Skin of body (tissue), 2 donors: ENCODE measurements around the gene ACVRL1. TPM values are rescaled to one million over a fixed set of nuclear protein-coding genes. Genes with fewer than 3 reads are reported as not detected.

Experiments used
- DNase-seq: peaks from one replicate; lab custom pipeline; 2025; lab: John Stamatoyannopoulos, UW
- total RNA-seq: library from RNA; depleted of rRNA; stranded (reverse); fragments of >200 nt; gene quantifications from one replicate; pipeline ENCODE4 v1.2.3, GENCODE V29; 2014

ACVRL1 gene
- total RNA-seq, 1 donor from 2014 or later: 46.8 TPM

DNA sequence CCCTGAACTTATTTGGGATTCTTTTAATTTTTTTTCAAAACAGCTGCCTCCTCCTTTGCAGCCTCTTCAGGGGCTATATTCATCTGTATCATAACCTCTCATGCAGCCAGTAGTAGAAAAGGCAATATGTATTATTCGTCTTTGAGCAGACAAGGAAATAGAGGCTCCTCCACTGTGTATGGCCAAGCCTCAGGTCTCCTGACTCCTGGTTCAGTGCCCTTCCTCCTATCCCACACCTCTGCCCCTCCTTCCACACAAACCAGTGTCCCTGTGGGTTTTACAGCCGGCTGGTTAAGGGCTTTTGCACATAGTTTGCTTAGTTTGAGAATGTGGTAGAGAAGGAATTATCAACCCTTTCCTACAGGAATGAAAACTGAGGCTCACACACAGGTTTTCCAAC is 8.8 kb upstream of the ACVRL1 start:
- DNase-seq: no peak

DNA sequence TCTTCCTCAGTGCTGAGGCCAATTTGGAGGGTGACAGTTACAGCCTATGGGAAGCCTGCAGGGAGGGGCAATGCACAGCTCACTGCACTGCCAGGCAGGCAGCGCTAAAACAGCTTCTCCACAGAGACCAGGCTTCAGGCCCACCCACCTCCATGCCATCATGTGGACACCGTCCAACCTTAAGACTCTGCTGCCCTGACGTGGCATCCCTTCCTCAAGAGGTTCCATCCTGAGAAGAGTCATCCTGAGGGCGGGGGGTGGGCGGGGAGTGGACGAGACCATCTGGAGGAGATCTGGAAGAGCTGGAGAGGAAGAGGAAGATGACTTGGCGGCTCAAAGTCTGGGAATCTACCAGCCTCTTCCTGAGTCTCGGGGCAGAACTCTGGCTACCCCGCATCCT is 8.4 kb upstream of the ACVRL1 start:
- DNase-seq: no peak

DNA sequence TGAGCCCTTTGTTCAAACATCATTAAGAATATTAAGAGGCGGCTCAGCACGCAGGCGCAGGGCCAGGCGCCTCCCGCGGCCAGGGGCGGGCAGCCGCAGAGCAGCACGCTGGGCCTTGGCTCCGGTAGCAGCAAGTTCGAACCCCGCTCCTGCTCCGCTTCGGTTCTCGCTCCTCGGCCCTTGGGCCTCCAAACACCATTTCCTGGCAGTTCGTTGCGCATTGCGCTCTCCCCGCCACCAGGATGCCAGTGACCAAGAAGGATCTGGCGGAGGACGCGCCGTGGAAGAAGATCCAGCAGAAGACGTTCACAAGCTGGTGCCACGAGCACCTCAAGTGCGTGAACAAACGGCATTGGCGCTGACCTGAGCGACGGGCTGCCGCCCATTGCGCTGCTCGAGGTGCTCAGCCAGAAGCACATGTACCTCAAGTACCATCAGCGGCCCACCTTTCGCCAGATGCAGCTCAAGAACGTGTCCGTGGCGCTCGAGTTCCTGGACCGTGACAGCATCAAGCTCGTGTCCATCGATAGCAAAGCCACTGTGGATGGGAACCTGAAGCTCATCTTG is 6.9 kb upstream of the ACVRL1 start:
- no peak for DNase-seq

DNA sequence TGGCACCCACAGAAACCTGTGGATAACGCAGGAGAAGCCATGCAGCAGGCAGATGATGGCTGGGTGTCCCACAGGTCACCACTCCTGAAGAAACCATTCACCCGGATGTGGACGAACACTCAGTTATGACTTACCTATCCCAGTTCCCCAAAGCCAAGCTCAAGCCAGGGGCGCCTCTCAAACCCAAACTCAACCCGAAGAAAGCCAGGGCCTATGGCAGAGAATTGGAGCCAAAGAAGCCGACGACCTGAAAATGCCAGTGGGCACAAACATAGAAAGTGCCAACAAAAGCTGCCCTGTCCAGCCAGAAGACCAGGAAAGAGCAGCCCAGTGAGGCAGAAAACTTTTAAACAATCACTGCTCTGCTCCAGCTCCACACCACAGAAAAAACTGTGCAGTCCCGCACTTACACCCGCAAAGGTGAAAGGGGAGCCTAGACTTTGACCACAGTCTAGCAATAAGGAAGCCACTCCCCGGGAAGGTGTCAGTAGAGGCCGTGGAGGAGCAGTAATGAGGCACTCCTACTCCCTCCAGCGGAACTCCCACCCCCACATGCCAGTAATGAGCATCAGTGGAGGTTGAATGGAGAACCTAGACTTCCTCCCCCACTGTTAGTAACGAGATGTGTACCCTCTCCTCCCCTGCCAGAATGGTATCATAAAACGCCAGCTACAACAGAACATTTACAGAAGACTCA is 6.0 kb upstream of the ACVRL1 start:
- no peak for DNase-seq

DNA sequence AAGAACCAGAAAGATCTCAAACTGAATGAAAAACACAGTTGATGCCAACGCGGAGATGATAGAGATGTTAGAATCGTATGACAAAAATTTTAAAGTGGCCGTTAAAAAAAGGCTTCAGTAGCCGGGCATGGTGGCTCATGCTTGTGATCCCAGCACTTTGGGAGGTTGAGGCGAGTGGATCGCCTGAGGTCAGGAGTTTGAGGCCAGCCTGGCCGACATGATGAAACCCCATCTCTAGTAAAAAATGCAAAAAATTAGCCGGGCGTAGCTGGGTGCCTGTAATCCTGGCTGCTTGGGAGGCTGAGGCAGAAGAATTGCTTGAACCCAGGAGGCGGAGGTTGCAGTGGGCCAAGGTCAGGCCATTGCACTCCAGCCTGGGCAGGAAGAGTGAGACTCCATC is 5.4 kb upstream of the ACVRL1 start:
- DNase-seq: no peak

DNA sequence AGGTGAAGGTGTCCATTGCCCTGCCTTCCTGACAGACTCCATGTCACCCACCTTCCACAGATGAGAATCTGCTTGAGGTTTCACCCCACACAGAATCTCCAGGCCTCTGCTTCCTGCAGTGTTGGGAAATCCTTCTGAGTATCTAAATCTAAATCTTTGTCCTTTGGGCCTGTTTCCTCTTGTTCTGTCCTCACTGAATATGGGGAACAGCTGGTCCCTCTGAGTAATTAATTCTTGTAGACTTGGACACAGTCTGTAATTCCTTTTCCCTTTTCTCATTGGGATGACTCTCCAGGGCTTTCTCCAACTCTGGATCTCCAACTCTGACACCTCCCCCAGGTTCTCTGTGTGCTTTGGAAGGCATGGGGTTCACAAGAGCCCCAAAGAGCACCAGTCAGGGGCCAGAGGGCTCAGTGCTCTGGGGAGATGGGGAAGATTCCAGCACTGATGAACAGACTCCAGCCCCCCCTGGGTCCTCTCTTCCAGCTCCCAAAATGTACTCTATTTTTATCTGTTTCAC is 2.3 kb upstream of the ACVRL1 start:
- DNase-seq: peak; percentile 85

DNA sequence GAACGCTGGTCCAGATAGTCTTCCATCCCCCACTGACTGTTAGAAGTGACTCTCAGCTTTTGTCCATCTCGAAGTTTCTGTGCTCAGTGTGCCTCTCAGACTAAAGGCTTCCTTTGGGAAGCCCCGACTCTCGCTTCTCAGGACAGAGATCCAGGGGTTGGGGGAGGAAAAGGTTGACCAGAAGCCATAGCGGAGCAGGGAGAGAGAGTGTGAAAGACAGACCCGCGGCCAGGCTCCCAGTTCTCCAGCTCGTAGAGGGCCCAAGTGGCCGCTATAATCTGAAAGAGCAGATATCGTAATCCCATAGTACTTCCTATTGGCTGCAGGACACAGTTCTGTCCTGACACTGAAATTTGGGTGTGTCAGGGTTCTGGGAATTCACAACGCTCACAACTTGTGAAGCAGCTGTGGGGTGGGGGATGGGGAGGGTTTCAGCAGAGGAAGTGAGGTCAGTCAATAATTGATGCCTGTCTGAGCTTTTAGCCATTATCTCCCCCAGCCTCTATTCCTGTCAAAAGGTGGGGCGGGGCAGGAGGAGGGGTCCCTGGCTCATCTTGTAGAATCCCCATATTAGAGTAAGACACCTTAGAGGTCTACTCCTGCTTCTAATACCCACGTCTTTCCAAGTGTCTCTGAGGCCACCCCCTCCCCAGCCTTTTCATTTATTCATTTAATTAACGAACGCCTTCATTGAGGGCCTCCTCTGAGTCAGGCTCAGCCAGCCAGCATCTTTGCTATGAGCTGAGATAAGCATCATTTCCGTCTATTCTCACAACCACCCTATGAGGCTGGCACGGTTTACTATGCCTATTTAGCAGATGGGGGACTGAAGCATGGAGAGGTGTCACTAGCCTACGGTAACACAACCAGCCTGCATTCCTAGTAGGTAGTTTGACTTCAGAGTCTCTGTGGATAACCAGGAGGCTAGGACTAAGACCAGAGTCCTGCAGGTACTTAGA is 1.6 kb upstream of the ACVRL1 start:
- DNase-seq: peak; percentile 89

DNA sequence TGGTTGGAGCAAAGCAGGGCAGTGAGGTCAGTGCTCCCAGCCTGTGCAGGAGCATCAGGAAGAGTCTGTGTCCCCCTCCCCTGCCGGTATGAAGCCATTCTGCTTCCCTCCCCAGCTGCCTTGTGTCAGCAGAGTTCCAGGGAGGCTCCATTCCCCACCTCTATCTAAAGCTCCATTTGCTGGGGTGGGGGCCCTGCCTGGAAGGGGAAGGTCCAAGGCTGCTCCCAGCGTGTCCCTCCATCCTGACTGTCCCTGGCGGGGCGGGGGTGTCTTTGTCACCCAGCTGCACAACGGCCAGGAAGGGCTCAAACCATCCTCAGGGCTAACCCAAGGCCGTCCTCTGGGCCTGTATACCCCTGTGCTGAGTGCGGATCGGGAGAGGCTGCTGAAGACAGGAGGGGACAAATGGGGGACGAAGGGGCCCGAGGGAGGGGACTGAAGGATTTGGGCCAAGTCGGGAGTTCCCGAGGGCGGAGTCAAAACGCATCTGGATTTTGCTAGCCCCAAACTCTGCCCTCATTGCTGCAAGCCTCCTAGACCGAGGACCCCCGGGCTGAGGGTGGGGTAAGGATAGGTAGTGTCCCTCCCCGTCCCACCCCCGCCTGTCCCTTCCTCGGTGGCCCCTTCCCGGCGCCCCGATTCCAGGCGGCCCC is 748 bp upstream of the ACVRL1 start:
- peak; percentile 64 for DNase-seq

DNA sequence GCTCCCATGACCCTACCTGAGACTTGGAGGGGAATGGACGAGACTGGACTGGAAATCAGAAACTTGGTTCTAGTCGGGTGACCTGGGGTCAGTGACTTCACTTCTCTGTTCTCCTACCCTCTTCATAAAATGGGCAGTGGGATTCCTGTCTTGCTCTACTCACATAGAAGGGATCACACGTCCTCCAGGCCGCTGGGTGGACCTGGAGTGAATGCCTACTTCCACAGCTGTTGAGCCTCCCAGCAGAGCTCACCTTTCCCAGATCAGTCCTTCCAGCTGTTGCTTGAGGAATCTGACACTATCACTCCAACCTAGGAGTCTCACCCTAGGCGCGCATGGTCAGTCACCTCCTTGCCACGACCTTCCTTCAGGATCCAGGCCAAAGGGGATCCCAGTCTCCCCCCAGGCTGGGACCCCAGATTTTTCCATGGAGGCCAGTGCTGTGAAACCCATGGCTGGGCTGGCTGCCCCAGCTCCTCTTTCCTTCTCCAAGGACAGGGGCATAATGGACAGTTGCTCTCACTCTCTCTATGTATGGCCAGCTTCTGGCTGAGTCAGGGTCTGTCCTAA is 637 bp downstream of the ACVRL1 start:
- DNase-seq: no peak

DNA sequence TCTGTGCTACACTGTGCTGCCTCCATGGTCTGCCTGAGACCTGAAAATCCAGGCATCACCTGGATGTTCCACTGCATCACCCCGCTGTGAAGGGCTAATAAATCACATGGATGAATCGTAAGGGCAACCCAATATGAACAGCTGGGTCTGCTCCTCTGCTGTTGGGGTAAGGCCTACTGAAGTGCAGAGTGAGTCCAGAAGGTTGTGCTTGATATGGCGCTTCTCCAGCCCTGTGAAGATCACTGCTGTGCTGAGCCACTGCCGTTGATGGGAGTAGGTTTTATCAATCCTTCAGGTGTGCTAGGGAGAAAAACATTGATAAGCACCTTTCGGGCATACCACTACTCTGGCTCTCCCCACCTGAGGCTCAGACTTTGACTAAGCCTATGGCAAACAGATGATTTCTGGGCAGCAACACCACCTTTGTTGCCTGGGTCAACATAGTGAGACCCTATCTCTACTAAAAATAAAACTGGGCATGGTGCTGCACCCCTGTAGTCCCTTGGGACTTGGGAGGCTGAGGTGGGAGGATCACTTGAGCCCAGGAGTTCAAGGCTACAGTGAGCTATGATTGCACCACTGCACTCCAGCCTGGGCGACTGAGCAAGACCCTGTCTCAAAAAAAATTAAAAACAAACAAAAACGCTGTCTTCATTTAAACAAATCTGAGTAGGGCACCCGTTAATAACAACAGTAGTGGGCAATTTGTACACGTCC is 1.7 kb downstream of the ACVRL1 start:
- DNase-seq: no peak

DNA sequence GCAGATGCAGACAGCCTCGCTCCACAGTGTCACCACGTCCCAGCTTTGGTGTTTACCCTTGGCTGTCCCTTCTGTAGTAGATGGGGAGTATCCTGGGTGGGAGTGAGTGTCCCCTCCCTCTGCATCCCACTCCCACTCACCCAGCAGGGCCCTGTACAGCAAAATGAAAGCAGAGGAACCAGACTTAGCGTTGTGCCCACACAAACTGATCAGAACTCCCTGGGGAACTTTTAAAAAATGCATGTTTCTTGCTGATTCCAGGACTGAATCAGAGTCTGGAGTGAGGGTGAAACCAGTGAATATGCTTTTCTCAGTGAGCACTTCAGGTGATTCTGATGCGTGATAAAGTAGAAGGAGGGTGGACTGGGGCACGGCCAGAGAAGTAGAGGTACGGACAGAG is 2.9 kb downstream of the ACVRL1 start:
- no peak for DNase-seq

DNA sequence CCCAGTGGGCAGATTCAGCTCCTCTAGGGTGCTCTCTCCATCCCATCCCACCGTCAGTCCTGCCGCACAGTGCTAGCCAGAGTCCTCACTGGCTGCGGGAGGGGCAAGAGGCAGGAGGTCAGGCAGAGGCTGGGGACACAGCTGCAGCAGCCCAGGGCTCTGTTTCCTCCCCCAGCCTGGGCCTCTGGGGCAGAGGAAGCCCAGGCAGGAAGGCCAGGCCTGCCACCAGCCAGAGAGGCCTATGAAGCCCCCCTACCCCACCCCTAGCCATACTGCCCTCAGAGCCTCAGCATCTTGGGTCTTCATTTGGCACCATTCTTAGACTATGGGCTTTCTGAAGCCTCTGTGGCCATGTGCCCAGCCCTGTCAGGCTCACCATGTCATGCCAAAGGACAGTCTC is 3.4 kb downstream of the ACVRL1 start:
- no peak for DNase-seq

DNA sequence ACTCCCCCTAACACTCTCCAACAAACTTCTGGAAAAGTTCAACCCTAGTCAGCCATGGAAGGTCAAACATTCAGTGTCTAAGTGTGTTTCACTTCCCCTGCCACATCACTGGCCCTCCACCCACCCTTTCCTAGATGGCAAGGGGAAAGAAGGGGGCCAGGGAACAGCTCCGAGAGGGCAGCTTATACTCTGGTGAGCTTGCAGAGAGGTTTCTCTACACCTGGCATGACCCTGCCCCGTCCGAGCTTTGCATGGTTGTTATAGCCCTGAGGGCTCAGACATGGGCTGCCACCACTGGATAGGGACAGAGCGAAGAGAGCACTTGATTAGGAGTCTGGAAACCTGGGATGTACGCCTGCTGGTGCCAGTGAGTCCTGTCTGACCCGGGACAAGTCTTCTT is 4.0 kb downstream of the ACVRL1 start:
- DNase-seq: no peak

DNA sequence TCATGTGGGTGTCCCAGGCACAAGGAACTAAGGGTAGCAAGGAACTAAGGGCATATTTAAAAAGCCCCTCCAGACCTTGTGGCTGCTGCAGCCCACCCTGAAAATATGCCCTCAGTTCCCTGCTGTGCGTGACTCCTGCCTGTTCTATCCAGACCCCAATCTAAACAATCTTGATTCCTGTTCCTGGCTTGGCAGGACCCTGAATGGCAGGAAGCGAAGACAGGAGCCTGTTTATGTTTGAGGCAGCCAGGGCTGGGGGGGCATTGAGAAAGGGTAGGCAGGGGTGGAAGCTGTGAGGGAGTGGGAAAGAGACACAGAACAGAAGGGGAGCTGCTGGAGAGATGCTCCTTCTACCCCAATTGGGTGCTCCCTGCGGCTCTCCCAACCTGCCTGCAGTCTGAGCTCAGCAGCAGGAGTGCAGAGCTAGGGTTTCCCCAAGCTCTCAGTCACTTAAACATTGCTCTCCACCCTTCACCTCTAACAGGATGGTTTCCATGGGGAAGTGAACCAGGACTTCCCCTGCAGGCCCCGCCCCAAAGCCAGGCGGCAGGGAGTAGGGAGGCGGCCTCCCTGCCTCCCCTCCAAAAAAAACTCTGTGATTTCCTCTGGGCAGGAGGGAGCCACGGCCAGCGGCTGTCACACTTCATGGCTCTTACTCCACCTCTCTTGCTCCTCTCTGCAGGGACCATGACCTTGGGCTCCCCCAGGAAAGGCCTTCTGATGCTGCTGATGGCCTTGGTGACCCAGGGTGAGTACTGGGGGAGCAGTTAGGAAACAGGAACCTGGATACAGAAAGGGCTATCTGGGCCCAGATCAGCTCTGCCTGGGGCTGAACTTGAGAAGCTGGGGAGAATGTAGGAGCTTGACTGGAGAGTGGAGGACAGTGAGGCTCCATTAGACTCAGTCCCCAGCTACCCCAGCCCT is 4.7 kb downstream of the ACVRL1 start:
- no peak for DNase-seq

DNA sequence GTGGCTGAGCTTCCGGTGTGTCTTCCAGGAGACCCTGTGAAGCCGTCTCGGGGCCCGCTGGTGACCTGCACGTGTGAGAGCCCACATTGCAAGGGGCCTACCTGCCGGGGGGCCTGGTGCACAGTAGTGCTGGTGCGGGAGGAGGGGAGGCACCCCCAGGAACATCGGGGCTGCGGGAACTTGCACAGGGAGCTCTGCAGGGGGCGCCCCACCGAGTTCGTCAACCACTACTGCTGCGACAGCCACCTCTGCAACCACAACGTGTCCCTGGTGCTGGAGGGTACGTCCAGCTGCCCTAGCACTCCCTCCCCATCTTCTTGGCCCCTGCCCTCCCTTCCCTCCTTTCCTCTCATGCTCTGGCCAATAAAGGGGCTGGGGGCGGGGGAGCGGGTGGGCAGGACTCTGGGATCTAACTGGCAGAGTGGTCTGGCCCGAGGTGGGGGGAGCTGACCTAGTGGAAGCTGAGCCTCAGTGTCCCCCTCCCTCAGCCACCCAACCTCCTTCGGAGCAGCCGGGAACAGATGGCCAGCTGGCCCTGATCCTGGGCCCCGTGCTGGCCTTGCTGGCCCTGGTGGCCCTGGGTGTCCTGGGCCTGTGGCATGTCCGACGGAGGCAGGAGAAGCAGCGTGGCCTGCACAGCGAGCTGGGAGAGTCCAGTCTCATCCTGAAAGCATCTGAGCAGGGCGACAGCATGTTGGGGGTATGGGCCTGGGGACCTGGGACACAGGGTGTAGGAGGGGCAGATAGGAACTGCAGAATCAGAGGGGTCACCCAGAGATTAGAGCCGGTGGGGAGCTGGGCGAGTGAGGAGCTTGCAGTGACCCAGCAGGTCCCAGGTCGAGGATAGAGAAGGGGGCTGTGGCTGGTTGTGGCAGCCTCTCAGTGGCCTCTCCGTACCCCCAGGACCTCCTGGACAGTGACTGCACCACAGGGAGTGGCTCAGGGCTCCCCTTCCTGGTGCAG is 6.0 kb downstream of the ACVRL1 start:
- no peak for DNase-seq

DNA sequence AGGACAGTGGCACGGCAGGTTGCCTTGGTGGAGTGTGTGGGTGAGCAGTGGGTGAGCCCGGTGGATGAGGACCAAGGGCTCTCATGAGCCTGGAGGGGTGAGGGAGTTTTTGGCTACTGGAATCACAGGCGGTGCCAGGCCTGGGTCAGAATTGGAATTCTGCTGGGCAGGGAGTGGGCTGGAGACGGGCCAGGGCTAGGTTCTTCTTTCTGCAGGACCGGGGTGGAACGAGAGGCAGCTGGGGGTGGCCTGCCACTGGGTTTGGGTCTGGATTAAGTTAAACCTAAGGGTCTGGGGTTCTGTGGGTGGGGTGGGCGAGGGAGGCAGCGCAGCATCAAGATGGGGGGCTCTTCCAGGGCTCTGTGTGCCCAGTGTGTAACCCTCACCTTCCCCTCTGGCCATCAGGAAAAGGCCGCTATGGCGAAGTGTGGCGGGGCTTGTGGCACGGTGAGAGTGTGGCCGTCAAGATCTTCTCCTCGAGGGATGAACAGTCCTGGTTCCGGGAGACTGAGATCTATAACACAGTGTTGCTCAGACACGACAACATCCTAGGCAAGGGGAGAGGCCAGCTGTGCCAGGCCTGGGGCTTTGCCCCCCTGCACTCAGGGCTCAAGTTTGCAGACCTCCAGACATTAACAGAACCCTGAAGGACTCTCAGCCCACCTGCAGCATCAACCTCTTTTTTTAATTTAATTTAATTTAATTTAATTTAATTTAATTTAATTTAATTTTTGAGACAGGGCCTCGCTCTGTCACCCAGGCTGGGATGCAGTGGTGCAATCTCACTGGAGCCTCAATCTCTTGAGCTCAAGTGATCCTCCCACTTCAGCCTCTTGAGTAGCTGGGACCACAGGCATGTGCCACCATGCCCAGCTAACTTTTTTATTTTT is 7.0 kb downstream of the ACVRL1 start:
- DNase-seq: no peak

DNA sequence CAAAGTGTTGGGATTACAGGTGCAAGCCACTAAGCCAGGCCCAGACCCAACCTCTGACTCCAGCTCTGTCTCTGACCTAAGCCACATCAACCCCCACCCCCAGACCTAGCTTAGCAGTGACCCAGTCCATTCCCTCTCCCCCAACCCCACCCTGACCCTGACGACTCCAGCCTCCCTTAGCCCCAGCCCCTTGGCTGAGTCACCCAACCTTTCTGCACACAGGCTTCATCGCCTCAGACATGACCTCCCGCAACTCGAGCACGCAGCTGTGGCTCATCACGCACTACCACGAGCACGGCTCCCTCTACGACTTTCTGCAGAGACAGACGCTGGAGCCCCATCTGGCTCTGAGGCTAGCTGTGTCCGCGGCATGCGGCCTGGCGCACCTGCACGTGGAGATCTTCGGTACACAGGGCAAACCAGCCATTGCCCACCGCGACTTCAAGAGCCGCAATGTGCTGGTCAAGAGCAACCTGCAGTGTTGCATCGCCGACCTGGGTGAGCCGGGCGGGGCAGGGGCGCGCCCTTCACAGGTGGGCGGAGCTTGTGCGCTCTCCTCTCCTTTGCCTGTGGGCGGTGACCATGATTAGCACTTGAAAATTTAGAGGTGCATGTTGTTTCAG is 7.8 kb downstream of the ACVRL1 start:
- no peak for DNase-seq
